ENCODE results near the gene FLVCR1. TPM values are rescaled to one million over a fixed set of nuclear protein-coding genes. Genes with fewer than 3 reads are reported as not detected.

Gene FLVCR1
- total RNA-seq, 2 experiments from 2014 or later = 11.9 to 12.2 TPM

GRCh38 chr1:212847549-212847948 lies 10.5 kb upstream of the FLVCR1 start, which contains the start of gene SPATA45:
Gene SPATA45, minus strand, starts transcription at chr1:212847649. Its CDS starts 11,500 bp downstream, at chr1:212836149.
- no peaks in the 10 kb centered on the region for H3K27me3 Mint-ChIP-seq
- ChIA-PET CTCF (interaction anchor here (1.2 kb wide), 1 partner anchor 8 kb away, joined by 4 read pairs; no protein-coding TSS in a partner anchor), POLR2A (interaction anchor here (1.9 kb wide), 1 partner anchor 10 kb away, joined by 7 read pairs; the partner anchor contains the start of gene FLVCR1)
- intact Hi-C loops (cut with micrococcal nuclease) = no loop called here
- TF ChIP-seq, protein P1, sequence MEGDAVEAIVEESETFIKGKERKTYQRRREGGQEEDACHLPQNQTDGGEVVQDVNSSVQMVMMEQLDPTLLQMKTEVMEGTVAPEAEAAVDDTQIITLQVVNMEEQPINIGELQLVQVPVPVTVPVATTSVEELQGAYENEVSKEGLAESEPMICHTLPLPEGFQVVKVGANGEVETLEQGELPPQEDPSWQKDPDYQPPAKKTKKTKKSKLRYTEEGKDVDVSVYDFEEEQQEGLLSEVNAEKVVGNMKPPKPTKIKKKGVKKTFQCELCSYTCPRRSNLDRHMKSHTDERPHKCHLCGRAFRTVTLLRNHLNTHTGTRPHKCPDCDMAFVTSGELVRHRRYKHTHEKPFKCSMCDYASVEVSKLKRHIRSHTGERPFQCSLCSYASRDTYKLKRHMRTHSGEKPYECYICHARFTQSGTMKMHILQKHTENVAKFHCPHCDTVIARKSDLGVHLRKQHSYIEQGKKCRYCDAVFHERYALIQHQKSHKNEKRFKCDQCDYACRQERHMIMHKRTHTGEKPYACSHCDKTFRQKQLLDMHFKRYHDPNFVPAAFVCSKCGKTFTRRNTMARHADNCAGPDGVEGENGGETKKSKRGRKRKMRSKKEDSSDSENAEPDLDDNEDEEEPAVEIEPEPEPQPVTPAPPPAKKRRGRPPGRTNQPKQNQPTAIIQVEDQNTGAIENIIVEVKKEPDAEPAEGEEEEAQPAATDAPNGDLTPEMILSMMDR (IDR thresholded peaks at IDR 0.05) = no peak
- peaks cover 2% of the 10 kb centered on the region for H3K9me3 Mint-ChIP-seq
- no peak within 1 kb of the TSS for H3K27ac Mint-ChIP-seq
- H3K4me3 Mint-ChIP-seq = no peak within 1 kb of the TSS
- no peak for DNase-seq
- no peak for ATAC-seq
- H3K4me1 Mint-ChIP-seq (ENCODE audit: low read depth) = no peaks in the 10 kb centered on the region
- H3K36me3 Mint-ChIP-seq (ENCODE audit: low read depth) = peaks cover 6% of the 10 kb centered on the region

DNA sequence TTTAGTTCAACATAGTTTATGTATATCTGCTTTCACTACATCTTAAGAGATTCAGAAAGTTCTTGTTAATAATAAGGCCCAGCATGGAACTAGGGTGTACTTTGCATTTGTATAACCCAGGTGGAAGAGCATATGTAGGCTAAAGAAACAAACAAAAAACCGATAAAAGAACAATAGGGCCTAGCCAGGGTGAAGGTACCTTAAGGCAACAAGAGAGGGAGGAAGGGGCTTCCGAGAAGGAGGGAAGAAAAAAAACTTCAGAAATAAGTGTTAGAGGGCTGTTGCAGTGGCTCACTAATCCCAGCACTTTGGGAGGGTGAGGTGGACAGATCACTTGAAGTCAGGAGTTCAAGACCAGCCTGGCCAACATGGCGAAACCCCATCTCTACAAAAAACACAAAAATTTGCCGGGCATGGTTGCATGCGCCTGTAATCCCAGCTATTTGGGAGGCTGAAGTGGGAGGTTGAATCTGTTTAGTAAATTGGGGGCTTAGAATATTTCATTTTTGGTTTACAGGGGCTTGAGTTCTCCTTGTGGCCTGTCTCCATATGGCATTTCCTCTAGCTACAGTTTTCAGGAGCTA lies 5.9 kb upstream of the FLVCR1 start:
- TF ChIP-seq, protein P1 (IDR thresholded peaks at IDR 0.05) = no peak
- POLR2A ChIA-PET = no interaction called here

DNA sequence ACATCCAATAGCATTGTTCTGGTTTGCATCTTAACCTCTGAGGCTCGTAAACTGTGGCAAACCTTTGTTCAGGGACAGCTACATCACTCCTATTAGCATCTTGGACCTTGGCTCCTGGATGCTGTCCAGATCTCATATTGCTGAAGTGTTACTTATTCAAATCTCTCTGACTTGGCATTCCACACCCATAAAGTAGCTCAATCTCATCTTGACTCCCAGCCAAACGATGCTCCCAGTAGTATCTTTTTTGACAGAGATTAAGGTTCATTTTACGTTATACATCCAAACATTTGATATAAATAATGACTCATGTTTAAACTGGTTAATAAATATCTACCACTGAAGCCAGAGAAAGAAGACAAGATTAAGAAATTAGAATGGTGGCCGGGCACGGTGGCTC lies 4.4 kb upstream of the FLVCR1 start:
- no peak overlapping the region for H3K27ac Mint-ChIP-seq
- intact Hi-C loops (cut with micrococcal nuclease) = no loop called here
- DNase-seq (no peak), ATAC-seq (no peak)
- POLR2A ChIA-PET = no interaction called here
- H3K4me1 Mint-ChIP-seq (ENCODE audit: low read depth) = peaks cover 8% of the 10 kb centered on the region
- TF ChIP-seq, protein P1 (IDR thresholded peaks at IDR 0.05) = no peak
- H3K36me3 Mint-ChIP-seq (ENCODE audit: low read depth) = peaks cover 11% of the 10 kb centered on the region
- H3K27me3 Mint-ChIP-seq = no peaks in the 10 kb centered on the region
- H3K9me3 Mint-ChIP-seq = peaks cover 2% of the 10 kb centered on the region
- H3K4me3 Mint-ChIP-seq = no peak overlapping the region
- CTCF ChIA-PET = no interaction called here

More for the DNA sequence above, 5.9 kb upstream of the FLVCR1 start:
- intact Hi-C loops (cut with micrococcal nuclease) = no loop called here
- peaks cover 2% of the 10 kb centered on the region for H3K9me3 Mint-ChIP-seq
- CTCF ChIA-PET = no interaction called here
- ATAC-seq = no peak
- H3K27me3 Mint-ChIP-seq = no peaks in the 10 kb centered on the region
- DNase-seq = no peak
- H3K4me1 Mint-ChIP-seq (ENCODE audit: low read depth) = peaks cover 8% of the 10 kb centered on the region
- peaks cover 10% of the 10 kb centered on the region for H3K36me3 Mint-ChIP-seq (ENCODE audit: low read depth)
- H3K4me3 Mint-ChIP-seq = no peak overlapping the region
- H3K27ac Mint-ChIP-seq = no peak overlapping the region

- Mint-ChIP-seq H3K4me3 (no peak overlapping the region), H3K27me3 (no peaks in the 10 kb centered on the region), H3K36me3 (ENCODE audit: low read depth) (peaks cover 18% of the 10 kb centered on the region), H3K9me3 (peaks cover 2% of the 10 kb centered on the region), H3K27ac (no peak overlapping the region), H3K4me1 (ENCODE audit: low read depth) (peaks cover 8% of the 10 kb centered on the region)
- ChIA-PET CTCF (no interaction called here), POLR2A (no interaction called here)
- intact Hi-C loops (cut with micrococcal nuclease) = no loop called here
- ATAC-seq (no peak), DNase-seq (no peak)
- TF ChIP-seq, protein P1 (IDR thresholded peaks at IDR 0.05) = no peak
Observed at GRCh38 chr1:212856755-212857154, 1.3 kb upstream of the FLVCR1 start.

DNA sequence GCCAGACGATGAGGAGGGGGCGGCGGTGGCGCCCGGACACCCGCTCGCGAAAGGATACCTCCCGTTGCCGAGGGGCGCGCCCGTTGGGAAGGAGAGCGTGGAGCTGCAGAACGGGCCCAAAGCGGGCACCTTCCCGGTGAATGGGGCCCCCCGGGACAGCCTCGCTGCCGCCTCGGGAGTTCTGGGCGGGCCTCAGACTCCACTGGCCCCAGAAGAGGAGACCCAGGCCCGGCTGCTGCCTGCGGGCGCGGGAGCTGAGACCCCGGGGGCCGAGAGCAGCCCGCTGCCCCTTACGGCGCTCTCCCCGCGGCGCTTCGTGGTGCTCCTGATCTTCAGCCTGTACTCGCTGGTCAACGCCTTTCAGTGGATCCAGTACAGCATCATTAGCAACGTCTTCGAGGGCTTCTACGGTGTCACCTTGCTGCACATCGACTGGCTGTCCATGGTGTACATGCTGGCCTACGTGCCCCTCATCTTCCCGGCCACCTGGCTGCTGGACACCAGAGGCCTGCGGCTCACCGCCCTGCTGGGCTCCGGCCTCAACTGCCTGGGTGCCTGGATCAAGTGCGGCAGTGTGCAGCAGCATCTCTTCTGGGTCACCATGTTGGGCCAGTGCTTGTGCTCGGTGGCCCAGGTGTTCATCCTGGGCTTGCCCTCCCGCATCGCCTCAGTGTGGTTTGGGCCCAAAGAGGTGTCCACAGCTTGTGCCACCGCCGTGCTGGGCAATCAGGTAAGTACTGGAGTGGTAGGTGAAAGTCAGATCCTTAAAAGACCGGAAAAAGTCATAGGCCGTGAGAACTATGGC lies 588 bp downstream of the FLVCR1 start:
- peaks cover 15% of the 10 kb centered on the region for H3K4me1 Mint-ChIP-seq (ENCODE audit: low read depth)
- peaks cover 11% of the 10 kb centered on the region for H3K36me3 Mint-ChIP-seq (ENCODE audit: low read depth)
- peak; percentile 6 for ATAC-seq
- DNase-seq = peak; percentile 30
- no peaks in the 10 kb centered on the region for H3K9me3 Mint-ChIP-seq
- peak overlapping the region; percentile 95 for H3K27ac Mint-ChIP-seq
- intact Hi-C loops (cut with micrococcal nuclease) = no loop called here
- ChIA-PET POLR2A (interaction anchor here (0.8 to 1.5 kb wide), 6 partner anchors 10 to 381 kb away, joined by 3 to 7 read pairs (median 4); partner anchors contain the start of genes RPS6KC1 and SPATA45), CTCF (interaction anchor here (0.9 to 2.4 kb wide), 7 partner anchors 42 to 402 kb away, joined by 4 to 9 read pairs (median 4); partner anchors contain the start of genes NSL1 and TATDN3)
- H3K27me3 Mint-ChIP-seq = no peaks in the 10 kb centered on the region
- TF ChIP-seq, protein P1 (IDR thresholded peaks at IDR 0.05) = no peak
- no peak overlapping the region for H3K4me3 Mint-ChIP-seq
